Activated CD8-positive, alpha-beta T cell treated with anti-CD3 and anti-CD28 coated beads for 36 hours (primary cell): ENCODE measurements around the gene CCDC141. TPM values are rescaled to one million over a fixed set of nuclear protein-coding genes. Genes with fewer than 3 reads are reported as not detected.

Experiments used
- ATAC-seq: fragments of 200-7000 bp; cut with Tn5 transposase; one replicate; pipeline ENCODE4 v1.10.0; 2021; ENCODE audit warnings: mild to moderate bottlenecking, moderate library complexity
- CTCF ChIA-PET: fragments of 350-600 bp; sonication (Branson Sonifier 250); formaldehyde crosslinking; loops from one replicate; lab custom pipeline; 2021; ENCODE audit warnings: antibody characterized with exemption; lab: Charles Lee
- POLR2A ChIA-PET: fragments of 350-600 bp; sonication (Branson Sonifier 250); formaldehyde crosslinking; loops from one replicate; lab custom pipeline; 2021; ENCODE audit warnings: antibody characterized with exemption; lab: Charles Lee
- DNase-seq: peaks from one replicate; pipeline ENCODE4 v3.0.0-alpha.2; 2020
- H3K27ac Mint-ChIP-seq: one replicate; pipeline ENCODE4 v1.8.0; 2021; ENCODE audit warnings: mild to moderate bottlenecking, mixed read lengths
- H3K27me3 Mint-ChIP-seq: one replicate; pipeline ENCODE4 v1.8.0; 2021; ENCODE audit warnings: mixed read lengths
- H3K36me3 Mint-ChIP-seq: one replicate; pipeline ENCODE4 v1.8.0; 2021; ENCODE audit warnings: low read depth, mixed read lengths
- H3K4me1 Mint-ChIP-seq: one replicate; pipeline ENCODE4 v1.8.0; 2021; ENCODE audit warnings: low read depth, mixed read lengths
- H3K4me3 Mint-ChIP-seq: one replicate; pipeline ENCODE4 v1.8.0; 2021; ENCODE audit warnings: mild to moderate bottlenecking, moderate library complexity, mixed read lengths
- H3K9me3 Mint-ChIP-seq: one replicate; pipeline ENCODE4 v1.8.0; 2021; ENCODE audit warnings: mixed read lengths
- CTCF ChIP-seq: fragments of 200-600 bp; IDR thresholded peaks from one replicate; pipeline ENCODE4 v1.8.0; 2022; ENCODE audit warnings: antibody characterized with exemption, mild to moderate bottlenecking
- intact Hi-C: fragments of 100-400 bp; cut with micrococcal nuclease; formaldehyde crosslinking; loops from one replicate; pipeline ENCODE4 v1.10.0; 2022
- total RNA-seq, 2 experiments: library from RNA; stranded (reverse); gene quantifications; one replicate each; pipeline ENCODE4 v1.2.3, GENCODE V29; 2021

The CCDC141 gene
- total RNA-seq, 2 experiments from 2014 or later, result 6.5 to 7.8 TPM

GRCh38 chr2:178834086-178834485, 215.9 kb downstream of the CCDC141 start:
- no peak for ATAC-seq
- H3K36me3 Mint-ChIP-seq, result peaks cover 7% of the 10 kb centered on the region
- ChIA-PET POLR2A (no interaction called here), CTCF (interaction anchor here (0.6 kb wide), 1 partner anchor 182 kb away, joined by 3 read pairs; no protein-coding TSS in a partner anchor)
- intact Hi-C loops, result no loop called here
- DNase-seq, result no peak
- H3K4me3 Mint-ChIP-seq, result no peak overlapping the region
- no peak overlapping the region for H3K27ac Mint-ChIP-seq
- no peak for TF ChIP-seq CTCF
- no peaks in the 10 kb centered on the region for H3K27me3 Mint-ChIP-seq
- H3K9me3 Mint-ChIP-seq, result no peaks in the 10 kb centered on the region
- peaks cover 8% of the 10 kb centered on the region for H3K4me1 Mint-ChIP-seq

GRCh38 chr2:178833382-178833781, 216.6 kb downstream of the CCDC141 start:
- Mint-ChIP-seq H3K27me3 (no peaks in the 10 kb centered on the region), H3K9me3 (no peaks in the 10 kb centered on the region), H3K4me1 (peaks cover 9% of the 10 kb centered on the region), H3K4me3 (no peak overlapping the region), H3K36me3 (peaks cover 7% of the 10 kb centered on the region), H3K27ac (no peak overlapping the region)
- ChIA-PET CTCF (interaction anchor here (0.6 kb wide), 1 partner anchor 182 kb away, joined by 3 read pairs; no protein-coding TSS in a partner anchor), POLR2A (no interaction called here)
- no peak for DNase-seq
- TF ChIP-seq CTCF, result no peak
- intact Hi-C loops, result no loop called here
- ATAC-seq, result no peak

GRCh38 chr2:178830451-178830850, 219.5 kb downstream of the CCDC141 start:
- Mint-ChIP-seq H3K27me3 (no peaks in the 10 kb centered on the region), H3K4me1 (peaks cover 9% of the 10 kb centered on the region), H3K36me3 (peaks cover 2% of the 10 kb centered on the region), H3K9me3 (peaks cover 8% of the 10 kb centered on the region), H3K4me3 (no peak overlapping the region), H3K27ac (no peak overlapping the region)
- intact Hi-C loops, result no loop called here
- no peak for ATAC-seq
- DNase-seq, result no peak
- no peak for TF ChIP-seq CTCF
- ChIA-PET POLR2A (interaction anchor here (0.6 kb wide), 1 partner anchor 75 kb away, joined by 3 read pairs; no protein-coding TSS in a partner anchor), CTCF (no interaction called here)

DNA sequence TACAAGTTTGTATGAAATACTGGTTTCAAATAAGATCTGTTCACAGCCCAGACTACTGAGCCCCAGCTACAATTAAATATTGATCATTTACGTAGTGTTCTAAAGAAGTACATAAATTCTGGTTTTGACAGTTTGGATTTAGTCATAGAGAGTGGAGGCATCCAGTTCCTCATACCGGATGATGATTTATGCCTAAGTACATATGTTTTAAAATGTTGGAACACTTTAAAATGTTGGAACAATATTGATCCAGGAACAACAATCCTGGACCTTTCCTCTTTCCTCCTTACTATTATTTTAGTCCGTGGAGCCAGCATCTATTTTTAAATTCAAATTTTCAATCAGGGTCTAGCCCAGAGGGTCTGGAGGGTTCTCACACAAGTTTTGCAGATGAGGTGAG, 220.0 kb downstream of the CCDC141 start:
- no peak overlapping the region for H3K4me3 Mint-ChIP-seq
- ATAC-seq (no peak), DNase-seq (no peak)
- H3K36me3 Mint-ChIP-seq, result peaks cover 2% of the 10 kb centered on the region
- H3K9me3 Mint-ChIP-seq, result peaks cover 8% of the 10 kb centered on the region
- no peaks in the 10 kb centered on the region for H3K27me3 Mint-ChIP-seq
- H3K4me1 Mint-ChIP-seq, result peaks cover 9% of the 10 kb centered on the region
- no peak overlapping the region for H3K27ac Mint-ChIP-seq
- TF ChIP-seq CTCF, result no peak
- POLR2A ChIA-PET, result interaction anchor here (0.7 kb wide), 1 partner anchor 13 kb away, joined by 3 read pairs; no protein-coding TSS in a partner anchor
- intact Hi-C loops, result no loop called here
- CTCF ChIA-PET, result interaction anchor here (0.7 kb wide), 1 partner anchor 84 kb away, joined by 3 read pairs; no protein-coding TSS in a partner anchor

DNA sequence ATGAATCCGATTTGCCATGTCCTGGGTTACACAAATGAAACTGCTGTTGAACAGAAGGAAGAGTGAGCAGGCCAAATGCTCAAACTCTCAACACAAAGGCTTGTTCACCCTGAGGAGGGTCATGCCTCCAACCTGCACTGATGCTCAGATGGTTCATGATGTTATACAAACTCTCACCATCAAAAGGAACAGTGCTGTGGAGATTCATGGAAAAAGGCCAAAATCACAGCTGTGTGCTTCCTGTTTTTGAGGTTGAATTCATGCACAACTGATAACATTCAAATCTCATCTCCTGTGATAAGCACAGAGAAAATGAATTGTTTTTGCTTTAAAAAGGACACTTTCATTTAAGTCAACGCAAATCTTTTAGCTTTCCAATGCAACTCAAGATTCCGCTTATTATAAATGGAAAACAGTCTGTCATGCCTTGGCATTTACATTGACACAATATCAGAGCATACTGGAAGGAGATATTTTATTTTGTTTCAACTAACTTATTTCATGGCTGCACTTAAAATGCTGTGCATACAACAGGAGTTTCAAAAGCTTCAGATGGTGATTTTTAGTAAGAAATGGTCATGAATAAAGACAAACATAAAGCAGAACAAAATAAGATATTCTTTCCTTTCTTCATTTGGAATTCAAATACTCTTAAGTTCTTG, 220.5 kb downstream of the CCDC141 start:
- H3K36me3 Mint-ChIP-seq, result peaks cover 2% of the 10 kb centered on the region
- H3K27me3 Mint-ChIP-seq, result no peaks in the 10 kb centered on the region
- H3K9me3 Mint-ChIP-seq, result peaks cover 8% of the 10 kb centered on the region
- CTCF ChIA-PET, result interaction anchor here (0.7 kb wide), 1 partner anchor 84 kb away, joined by 3 read pairs; no protein-coding TSS in a partner anchor
- ATAC-seq, result no peak
- intact Hi-C loops, result no loop called here
- DNase-seq, result no peak
- H3K27ac Mint-ChIP-seq, result no peak overlapping the region
- H3K4me1 Mint-ChIP-seq, result peaks cover 9% of the 10 kb centered on the region
- no peak overlapping the region for H3K4me3 Mint-ChIP-seq
- POLR2A ChIA-PET, result interaction anchor here (0.7 kb wide), 1 partner anchor 14 kb away, joined by 3 read pairs; no protein-coding TSS in a partner anchor
- TF ChIP-seq CTCF, result no peak
